SK-N-SH treated with all-trans-retinoic acid at 6 μM for 48 hours (cell line): ENCODE results near the gene SNAPC4.

Source experiments
- BACH2 ChIP-seq: fragments of 250-450 bp; sonication (Bioruptor Pico); IDR thresholded peaks from 2 replicates; pipeline ENCODE4 v1.9.0; 2021; ENCODE audit warnings: mild to moderate bottlenecking, borderline replicate concordance
- CSRNP3 ChIP-seq: fragments of 250-450 bp; sonication (Bioruptor Pico); IDR thresholded peaks from 2 replicates; pipeline ENCODE4 v1.5.1; 2021; ENCODE audit warnings: mild to moderate bottlenecking, moderate library complexity
- GLIS3 ChIP-seq: fragments of 250-450 bp; sonication (Bioruptor Pico); IDR thresholded peaks from 2 replicates; pipeline ENCODE4 v1.5.0; 2020; ENCODE audit warnings: mild to moderate bottlenecking, moderate library complexity
- OSR1 ChIP-seq: fragments of 250-450 bp; sonication (Bioruptor Pico); IDR thresholded peaks from 2 replicates; pipeline ENCODE4 v1.8.0; 2022; ENCODE audit warnings: moderate library complexity, mild to moderate bottlenecking, inconsistent platforms
- POU6F1 ChIP-seq: fragments of 250-450 bp; sonication (Bioruptor Pico); IDR thresholded peaks from 2 replicates; pipeline ENCODE4 v1.8.0; 2021; ENCODE audit warnings: low read depth, mild to moderate bottlenecking, moderate library complexity, borderline replicate concordance
- ZFP30 ChIP-seq: fragments of 450-650 bp; formaldehyde crosslinking; IDR thresholded peaks from 2 replicates; pipeline ENCODE4 v1.5.0; 2022; ENCODE audit warnings: mild to moderate bottlenecking, moderate library complexity
- ZNF70 ChIP-seq: fragments of 450-650 bp; formaldehyde crosslinking; IDR thresholded peaks from 2 replicates; pipeline ENCODE4 v1.5.0; 2020; ENCODE audit warnings: mild to moderate bottlenecking, moderate library complexity

GRCh38 chr9:136375096-136375495 lies 24.9 kb downstream of the SNAPC4 start:
- TF ChIP-seq OSR1 (CRISPR knock-in tag), result no peak
- no peak for TF ChIP-seq BACH2 (CRISPR knock-in tag)
- TF ChIP-seq GLIS3, result no peak
- no peak for TF ChIP-seq ZNF70 (CRISPR knock-in tag)
- TF ChIP-seq ZFP30 (CRISPR knock-in tag), result no peak
- no peak for TF ChIP-seq POU6F1 (CRISPR knock-in tag)
- TF ChIP-seq CSRNP3 (CRISPR knock-in tag), result no peak
